Stomach (tissue), 9 donors: ENCODE results near the gene VEZT. TPM values are rescaled to one million over a fixed set of nuclear protein-coding genes. Genes with fewer than 3 reads are reported as not detected.

ENCODE experiments used
- DNase-seq, 2 donors: peaks; one replicate each; pipeline versions ENCODE4 v3.0.0 to v3.0.0-alpha.2; 2013 to 2019
- H3K27ac ChIP-seq, 5 donors: fragments of 200-600 bp in 4 of 5; sonication (generic) in 4 of 5; one replicate each; pipeline ENCODE4 v1.5.1; 2013 to 2019; ENCODE audit warnings: mild to moderate bottlenecking in 1 of 5, moderate library complexity in 1 of 5
- H3K27me3 ChIP-seq, 3 donors: fragments of 200-600 bp; sonication (generic); one replicate each; pipeline ENCODE4 v1.5.1; 2017 to 2019; ENCODE audit warnings: mixed run types in 1 of 3
- H3K36me3 ChIP-seq, 4 donors: fragments of 200-600 bp; sonication (generic); 1 replicate in 3 of 4; 2 replicates in 1 of 4; pipeline ENCODE4 v1.5.1; 2016 to 2019
- H3K4me1 ChIP-seq, 4 donors: fragments of 200-600 bp; sonication (generic); one replicate each; pipeline ENCODE4 v1.5.1; 2016 to 2019
- H3K4me3 ChIP-seq, 4 donors: fragments of 200-600 bp; sonication (generic) in 3 of 4; one replicate each; pipeline ENCODE4 v1.5.1; 2016 to 2019; ENCODE audit warnings: mild to moderate bottlenecking in 1 of 4
- H3K9me3 ChIP-seq, 4 donors: fragments of 200-600 bp; sonication (generic); one replicate each; pipeline ENCODE4 v1.5.1; 2016 to 2019
- CTCF ChIP-seq, 7 experiments: fragments of 450-650 bp in 4 of 7; fragments of 200-600 bp in 3 of 7; sonication (generic) in 3 of 7; IDR thresholded peaks; one replicate each; pipeline ENCODE4 v1.5.1; 2016 to 2019; ENCODE audit warnings: antibody characterized with exemption in 7 of 7, control low read depth in 2 of 7, mild to moderate bottlenecking in 1 of 7
- EP300 ChIP-seq: sonication (generic); formaldehyde crosslinking; IDR thresholded peaks from one replicate; pipeline ENCODE4 v1.6.1; 2017; ENCODE audit warnings: antibody characterized with exemption
- POLR2A ChIP-seq, 4 donors: fragments of 450-650 bp; IDR thresholded peaks; one replicate each; pipeline ENCODE4 v1.6.1; 2016; ENCODE audit warnings: antibody characterized with exemption in 4 of 4, control low read depth in 2 of 4, mild to moderate bottlenecking in 1 of 4, moderate library complexity in 1 of 4
- POLR2AphosphoS5 ChIP-seq, 3 donors: sonication (generic); formaldehyde crosslinking; IDR thresholded peaks; one replicate each; pipeline ENCODE4 v1.6.1; 2016; ENCODE audit warnings: antibody characterized with exemption in 3 of 3
- WGBS, 5 donors: extraction: QIAGEN DNeasy Blood & Tissue Kit in 3 of 5; methylation state at CpG; one replicate each; pipeline versions ENCODE4 v1.1.5 to v1.1.7; 2013 to 2018; 5-methylcytosine and 5-hydroxymethylcytosine counted together
- intact Hi-C: fragments of 100-400 bp; cut with DNase I; formaldehyde crosslinking; loops from one replicate; pipeline ENCODE4 v1.15.1; 2023; ENCODE audit warnings: low total_unique reads
- polyA plus RNA-seq, 3 donors: library from polyadenylated mRNA; stranded (reverse); fragments of 200-250 nt; gene quantifications; one replicate each; pipeline ENCODE4 v1.2.3, GENCODE V29; 2013
- total RNA-seq, 5 donors: library from RNA; depleted of rRNA; stranded (reverse); fragments of >200 nt; gene quantifications; one replicate each; pipeline versions ENCODE4 v1.1.0 to v1.2.3, GENCODE V29; 2014 to 2016
- donor health status: healthy with polysubstance abuse.
- donor health status: Bipolar disorder and iron deficiency.
- donor health status: healthy.

VEZT gene
- total and polyA plus RNA-seq, 8 donors, result 11.0 to 165 (median 46.7) TPM

GRCh38 chr12:95218150-95219133, 835 bp downstream of the VEZT start:
- Histone ChIP-seq H3K36me3 (no peaks in the 10 kb centered on the region), H3K9me3 (no peaks in the 10 kb centered on the region), H3K27me3 (no peaks in the 10 kb centered on the region), H3K27ac (peak overlapping the region; percentile 95 to 99 (median 95)), H3K4me3 (peak overlapping the region; percentile 75 to 80 (median 78)), H3K4me1 (peaks cover 0 to 66% (median 26%) of the 10 kb centered on the region in 4 donors)
- WGBS, 5 donors, result 1 to 2% (median 1%) methylated on average over 35 of the region's 35 CpGs
- intact Hi-C loops, result no loop called here
- TF ChIP-seq EP300, result peak; percentile 14
- no peak for TF ChIP-seq POLR2AphosphoS5 (IDR thresholded peaks at IDR 0.05)
- DNase-seq, result peak in 1 of 2 donors; percentile 89

- H3K27ac ChIP-seq, result no peak overlapping the region
- 94 to 100% (median 97%) methylated on average over 4 of the region's 4 CpGs for WGBS, 5 donors
- H3K4me3 ChIP-seq, result no peak overlapping the region
- intact Hi-C loops, result no loop called here
- DNase-seq, result no peak
- TF ChIP-seq EP300 (no peak), CTCF (IDR thresholded peaks at IDR 0.05) (no peak), POLR2A (IDR thresholded peaks at IDR 0.05) (no peak), POLR2AphosphoS5 (IDR thresholded peaks at IDR 0.05) (no peak)
- peaks cover 0 to 64% (median 23%) of the 10 kb centered on the region in 4 donors for H3K4me1 ChIP-seq
- H3K9me3 ChIP-seq, result no peaks in the 10 kb centered on the region
- no peaks in the 10 kb centered on the region for H3K27me3 ChIP-seq
- peaks cover 3 to 10% (median 5%) of the 10 kb centered on the region in 4 donors for H3K36me3 ChIP-seq
These were observed 2.6 kb downstream of the VEZT start for GRCh38 chr12:95220190-95220589.

- no peak for TF ChIP-seq POLR2A (IDR thresholded peaks at IDR 0.05)
- TF ChIP-seq CTCF (IDR thresholded peaks at IDR 0.05), result no peak
- no peak for TF ChIP-seq EP300
- TF ChIP-seq POLR2AphosphoS5 (IDR thresholded peaks at IDR 0.05), result no peak
- H3K9me3 ChIP-seq, result no peaks in the 10 kb centered on the region
- intact Hi-C loops, result no loop called here
- peaks cover 0 to 58% (median 20%) of the 10 kb centered on the region in 4 donors for H3K4me1 ChIP-seq
- no peak overlapping the region for H3K27ac ChIP-seq
- no peak for DNase-seq
- no peaks in the 10 kb centered on the region for H3K27me3 ChIP-seq
- no peak overlapping the region for H3K4me3 ChIP-seq
- H3K36me3 ChIP-seq, result peaks cover 5 to 15% (median 8%) of the 10 kb centered on the region in 4 donors
These were observed 3.1 kb downstream of the VEZT start for GRCh38 chr12:95220726-95221125.

- peak in 1 of 2 donors; percentile 23 for DNase-seq
- no peaks in the 10 kb centered on the region for H3K27me3 ChIP-seq
- TF ChIP-seq POLR2A (IDR thresholded peaks at IDR 0.05), result no peak
- no peak for TF ChIP-seq POLR2AphosphoS5 (IDR thresholded peaks at IDR 0.05)
- no peak for TF ChIP-seq EP300
- TF ChIP-seq CTCF (IDR thresholded peaks at IDR 0.05), result no peak
- WGBS, 5 donors, result 91 to 97% (median 97%) methylated on average over 8 of the region's 8 CpGs
- H3K27ac ChIP-seq, result no peak overlapping the region
- no peaks in the 10 kb centered on the region for H3K9me3 ChIP-seq
- intact Hi-C loops, result no loop called here
- no peak overlapping the region for H3K4me3 ChIP-seq
- peaks cover 0 to 54% (median 17%) of the 10 kb centered on the region in 4 donors for H3K4me1 ChIP-seq
- H3K36me3 ChIP-seq, result peaks cover 5 to 15% (median 8%) of the 10 kb centered on the region in 4 donors
These were observed 6.9 kb downstream of the VEZT start for GRCh38 chr12:95224202-95225170.
